Tibial artery (tissue), 4 donors: ENCODE data around the gene ULK4.

ENCODE experiments used
- DNase-seq, 2 donors: peaks; one replicate each; pipeline ENCODE4 v3.0.0-alpha.2; 2019
- H3K27ac ChIP-seq, 2 donors: fragments of 200-600 bp; sonication (generic) in 1 of 2; 1 replicate in 1 of 2; 2 replicates in 1 of 2; pipeline ENCODE4 v1.5.1; 2018 to 2019; ENCODE audit warnings: mild to moderate bottlenecking in 1 of 2
- H3K27me3 ChIP-seq, 2 donors: fragments of 200-600 bp; sonication (generic) in 1 of 2; one replicate each; pipeline versions ENCODE4 v1.5.1 to v1.6.0; 2016 to 2019
- H3K36me3 ChIP-seq, 3 donors: fragments of 200-600 bp; sonication (generic) in 2 of 3; one replicate each; pipeline ENCODE4 v1.5.1; 2016 to 2019; ENCODE audit warnings: mild to moderate bottlenecking in 2 of 3
- H3K4me1 ChIP-seq, 4 donors: fragments of 200-600 bp; sonication (generic) in 2 of 4; 1 replicate in 3 of 4; 2 replicates in 1 of 4; pipeline ENCODE4 v1.5.1; 2016 to 2019
- H3K4me3 ChIP-seq, 2 donors: fragments of 200-600 bp; sonication (generic) in 1 of 2; 1 replicate in 1 of 2; 2 replicates in 1 of 2; pipeline ENCODE4 v1.5.1; 2018 to 2019; ENCODE audit warnings: mild to moderate bottlenecking in 2 of 2
- H3K9me3 ChIP-seq, 3 donors: fragments of 200-600 bp; sonication (generic) in 1 of 3; one replicate each; pipeline ENCODE4 v1.5.1; 2016 to 2019
- intact Hi-C: fragments of 100-400 bp; cut with DNase I; formaldehyde crosslinking; loops from one replicate; pipeline ENCODE4 v1.15.0; 2023; ENCODE audit warnings: low total_unique reads
- TF ChIP-seq, protein P1 (sequence below), 2 experiments: fragments of 200-600 bp in 1 of 2; fragments of 450-650 bp in 1 of 2; IDR thresholded peaks; one replicate each; pipeline ENCODE4 v1.5.1; 2017 to 2019; ENCODE audit warnings: antibody characterized with exemption in 2 of 2, mild to moderate bottlenecking in 1 of 2, moderate library complexity in 1 of 2

The ULK4 gene

DNA sequence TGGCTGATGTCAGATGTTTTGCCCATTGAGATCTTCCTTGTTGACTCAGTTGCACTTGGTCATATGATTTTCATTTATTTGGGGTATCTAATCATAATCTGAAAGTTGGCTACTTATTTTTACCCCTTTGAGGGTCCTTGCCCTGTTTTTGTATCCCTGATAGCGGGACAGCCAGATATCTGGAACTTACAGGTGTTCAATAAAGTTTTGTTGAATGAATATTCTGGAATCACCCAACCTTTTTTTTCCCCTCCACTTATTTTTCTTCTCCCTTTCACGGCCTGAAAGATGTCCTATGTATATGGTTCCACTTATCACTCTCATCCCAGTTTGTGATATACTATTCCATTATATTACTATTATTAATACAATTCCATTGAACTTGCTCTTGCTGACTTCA, 749.8 kb downstream of the ULK4 start:
- intact Hi-C loops, result no loop called here

DNA sequence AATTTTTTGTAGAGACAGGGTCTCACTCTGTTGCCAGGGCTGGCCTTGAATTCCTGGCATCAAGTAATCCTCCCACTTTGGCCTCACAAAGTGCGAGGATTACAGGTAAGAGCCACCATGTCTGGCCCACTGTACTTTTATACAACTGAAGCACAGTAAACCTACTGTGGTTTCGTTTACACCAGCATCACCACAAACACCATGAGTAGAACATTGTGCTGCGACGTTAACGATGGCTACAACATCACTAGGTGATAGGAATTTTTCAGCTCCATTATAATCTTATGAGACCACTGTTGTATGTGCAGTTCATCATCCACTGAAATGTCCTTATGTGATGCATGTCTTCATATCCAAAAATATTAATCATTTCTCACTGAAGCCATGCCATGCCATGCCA, 750.9 kb downstream of the ULK4 start:
- Histone ChIP-seq H3K9me3 (no peaks in the 10 kb centered on the region), H3K27me3 (no peaks in the 10 kb centered on the region), H3K27ac (no peak overlapping the region), H3K36me3 (no peaks in the 10 kb centered on the region), H3K4me3 (no peak overlapping the region), H3K4me1 (peaks cover 0 to 80% (median 35%) of the 10 kb centered on the region in 4 donors)
- DNase-seq, result no peak
- TF ChIP-seq, protein P1, sequence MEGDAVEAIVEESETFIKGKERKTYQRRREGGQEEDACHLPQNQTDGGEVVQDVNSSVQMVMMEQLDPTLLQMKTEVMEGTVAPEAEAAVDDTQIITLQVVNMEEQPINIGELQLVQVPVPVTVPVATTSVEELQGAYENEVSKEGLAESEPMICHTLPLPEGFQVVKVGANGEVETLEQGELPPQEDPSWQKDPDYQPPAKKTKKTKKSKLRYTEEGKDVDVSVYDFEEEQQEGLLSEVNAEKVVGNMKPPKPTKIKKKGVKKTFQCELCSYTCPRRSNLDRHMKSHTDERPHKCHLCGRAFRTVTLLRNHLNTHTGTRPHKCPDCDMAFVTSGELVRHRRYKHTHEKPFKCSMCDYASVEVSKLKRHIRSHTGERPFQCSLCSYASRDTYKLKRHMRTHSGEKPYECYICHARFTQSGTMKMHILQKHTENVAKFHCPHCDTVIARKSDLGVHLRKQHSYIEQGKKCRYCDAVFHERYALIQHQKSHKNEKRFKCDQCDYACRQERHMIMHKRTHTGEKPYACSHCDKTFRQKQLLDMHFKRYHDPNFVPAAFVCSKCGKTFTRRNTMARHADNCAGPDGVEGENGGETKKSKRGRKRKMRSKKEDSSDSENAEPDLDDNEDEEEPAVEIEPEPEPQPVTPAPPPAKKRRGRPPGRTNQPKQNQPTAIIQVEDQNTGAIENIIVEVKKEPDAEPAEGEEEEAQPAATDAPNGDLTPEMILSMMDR (IDR thresholded peaks at IDR 0.05), result no peak
- intact Hi-C loops, result no loop called here

More for the DNA sequence above, 749.8 kb downstream of the ULK4 start:
- Histone ChIP-seq H3K27ac (no peak overlapping the region), H3K4me1 (peaks cover 0 to 80% (median 30%) of the 10 kb centered on the region in 4 donors), H3K9me3 (no peaks in the 10 kb centered on the region), H3K4me3 (no peak overlapping the region), H3K36me3 (no peaks in the 10 kb centered on the region), H3K27me3 (no peaks in the 10 kb centered on the region)
- TF ChIP-seq, protein P1 (IDR thresholded peaks at IDR 0.05), result no peak
- DNase-seq, result no peak

DNA sequence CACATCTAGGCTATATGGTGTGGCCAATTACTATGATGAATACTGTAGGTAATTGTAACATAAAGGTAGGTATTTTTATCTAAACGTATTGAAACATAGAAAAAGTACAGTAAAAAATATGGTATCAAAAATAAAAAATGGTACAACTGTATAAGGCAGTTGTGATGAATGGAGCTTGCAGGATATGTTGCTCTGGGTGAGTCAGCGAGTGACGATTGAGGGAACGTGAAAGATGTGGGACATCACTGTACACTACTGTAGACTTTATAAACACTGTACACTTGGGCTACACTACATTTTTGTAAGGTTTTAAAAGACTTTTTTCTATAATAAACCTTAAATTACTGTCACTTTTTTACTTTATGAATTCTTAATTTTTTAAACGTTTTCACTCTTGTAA, 752.3 kb downstream of the ULK4 start:
- no peak for DNase-seq
- H3K27ac ChIP-seq, result no peak overlapping the region
- H3K4me3 ChIP-seq, result no peak overlapping the region
- H3K4me1 ChIP-seq, result peaks cover 0 to 80% (median 43%) of the 10 kb centered on the region in 4 donors
- intact Hi-C loops, result loop anchor here (10.0 kb wide), 1 partner anchor 625 kb away; no protein-coding TSS in a partner anchor
- no peaks in the 10 kb centered on the region for H3K36me3 ChIP-seq
- no peaks in the 10 kb centered on the region for H3K27me3 ChIP-seq
- TF ChIP-seq, protein P1 (IDR thresholded peaks at IDR 0.05), result no peak
- no peaks in the 10 kb centered on the region for H3K9me3 ChIP-seq

DNA sequence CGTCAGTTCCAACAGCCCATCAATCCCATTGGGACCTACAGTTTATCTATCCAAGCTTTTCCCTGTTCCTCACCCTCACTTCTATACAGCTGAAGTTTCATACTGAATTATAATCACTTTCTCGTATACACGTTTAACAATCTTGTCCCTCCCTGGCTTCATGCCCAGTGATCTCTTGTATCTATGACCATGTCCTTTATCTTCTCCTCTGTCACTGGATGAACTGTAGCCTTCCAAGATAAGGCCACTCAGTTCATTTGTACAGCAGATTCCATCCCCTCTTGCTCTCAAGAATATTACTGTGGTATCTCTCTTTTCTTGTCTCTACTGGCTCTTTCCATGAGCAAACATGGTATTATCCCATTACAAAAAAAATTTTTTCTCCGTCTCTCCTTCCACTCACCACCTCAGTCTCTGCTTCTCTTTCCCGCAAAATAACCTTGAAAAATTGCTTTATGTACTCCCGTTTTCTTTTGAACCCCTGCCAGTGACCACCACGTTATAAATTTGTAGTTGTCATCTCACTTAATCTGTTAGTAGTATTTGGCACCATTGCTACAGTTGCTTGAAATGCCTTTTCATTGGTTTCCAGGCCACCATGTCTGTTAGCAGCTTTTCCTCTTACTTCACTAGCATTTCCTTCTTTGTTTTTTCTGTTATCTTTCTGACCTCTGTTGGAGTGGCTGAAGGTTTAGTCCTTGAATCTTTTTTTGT, 753.2 kb downstream of the ULK4 start:
- TF ChIP-seq, protein P1 (IDR thresholded peaks at IDR 0.05), result no peak
- Histone ChIP-seq H3K27me3 (no peaks in the 10 kb centered on the region), H3K27ac (no peak overlapping the region), H3K4me1 (peaks cover 0 to 80% (median 44%) of the 10 kb centered on the region in 4 donors), H3K36me3 (no peaks in the 10 kb centered on the region), H3K9me3 (no peaks in the 10 kb centered on the region), H3K4me3 (no peak overlapping the region)
- no peak for DNase-seq
- intact Hi-C loops, result loop anchor here (10.0 kb wide), 1 partner anchor 624 kb away; no protein-coding TSS in a partner anchor

DNA sequence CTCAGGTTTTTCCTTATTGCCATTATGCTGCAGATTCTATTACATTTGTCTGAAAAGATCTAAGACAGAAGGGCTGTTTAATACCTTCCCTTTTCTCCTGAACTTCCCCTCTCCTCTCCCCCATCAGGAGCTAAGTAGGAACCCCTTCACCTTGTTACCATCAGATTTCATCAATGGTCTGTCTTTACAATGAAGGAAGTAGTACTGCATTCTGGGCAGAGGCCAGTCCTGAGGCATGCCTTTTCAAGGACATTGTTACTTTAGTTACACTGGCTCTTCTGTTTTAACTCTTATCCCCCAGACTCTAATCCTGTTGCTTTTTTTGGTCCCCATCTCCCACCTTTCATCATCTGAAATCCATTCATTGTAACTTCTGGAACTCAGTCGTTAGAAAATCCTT, 754.5 kb downstream of the ULK4 start:
- intact Hi-C loops, result loop anchor here (10.0 kb wide), 1 partner anchor 623 kb away; no protein-coding TSS in a partner anchor
- TF ChIP-seq, protein P1 (IDR thresholded peaks at IDR 0.05), result no peak
- Histone ChIP-seq H3K4me1 (peaks cover 0 to 80% (median 47%) of the 10 kb centered on the region in 4 donors), H3K27ac (no peak overlapping the region), H3K9me3 (no peaks in the 10 kb centered on the region), H3K27me3 (no peaks in the 10 kb centered on the region), H3K4me3 (no peak overlapping the region), H3K36me3 (no peaks in the 10 kb centered on the region)
- no peak for DNase-seq
